ENCODE data around the gene APMAP. TPM values are rescaled to one million over a fixed set of nuclear protein-coding genes. Genes with fewer than 3 reads are reported as not detected.

The APMAP gene
- total and polyA plus RNA-seq, 9 of the 15 experiments (the other 6 are each of a cell fraction or from before 2014, with no cell fraction given), result 6.7 to 18.2 (median 14.4) TPM

DNA sequence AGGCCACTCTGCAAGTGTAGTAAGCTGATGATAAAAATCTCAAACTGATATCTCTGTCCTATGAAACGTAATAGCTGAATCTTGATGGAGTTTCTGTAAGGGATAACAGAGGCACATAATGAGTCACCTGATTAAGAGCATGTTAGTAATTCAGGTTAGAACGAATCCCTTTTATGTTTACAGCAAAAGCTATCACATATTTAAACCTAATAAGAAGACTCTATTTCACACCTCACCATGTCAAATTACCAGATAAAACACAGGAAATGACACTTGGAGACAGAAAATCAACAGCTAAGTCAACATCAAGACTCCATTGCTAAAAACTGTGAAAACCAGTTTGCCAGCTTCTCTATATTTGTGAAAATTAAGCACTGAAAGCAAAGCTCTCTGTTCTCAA, 31.7 kb downstream of the APMAP start (continued):
- TF ChIP-seq, protein P1, sequence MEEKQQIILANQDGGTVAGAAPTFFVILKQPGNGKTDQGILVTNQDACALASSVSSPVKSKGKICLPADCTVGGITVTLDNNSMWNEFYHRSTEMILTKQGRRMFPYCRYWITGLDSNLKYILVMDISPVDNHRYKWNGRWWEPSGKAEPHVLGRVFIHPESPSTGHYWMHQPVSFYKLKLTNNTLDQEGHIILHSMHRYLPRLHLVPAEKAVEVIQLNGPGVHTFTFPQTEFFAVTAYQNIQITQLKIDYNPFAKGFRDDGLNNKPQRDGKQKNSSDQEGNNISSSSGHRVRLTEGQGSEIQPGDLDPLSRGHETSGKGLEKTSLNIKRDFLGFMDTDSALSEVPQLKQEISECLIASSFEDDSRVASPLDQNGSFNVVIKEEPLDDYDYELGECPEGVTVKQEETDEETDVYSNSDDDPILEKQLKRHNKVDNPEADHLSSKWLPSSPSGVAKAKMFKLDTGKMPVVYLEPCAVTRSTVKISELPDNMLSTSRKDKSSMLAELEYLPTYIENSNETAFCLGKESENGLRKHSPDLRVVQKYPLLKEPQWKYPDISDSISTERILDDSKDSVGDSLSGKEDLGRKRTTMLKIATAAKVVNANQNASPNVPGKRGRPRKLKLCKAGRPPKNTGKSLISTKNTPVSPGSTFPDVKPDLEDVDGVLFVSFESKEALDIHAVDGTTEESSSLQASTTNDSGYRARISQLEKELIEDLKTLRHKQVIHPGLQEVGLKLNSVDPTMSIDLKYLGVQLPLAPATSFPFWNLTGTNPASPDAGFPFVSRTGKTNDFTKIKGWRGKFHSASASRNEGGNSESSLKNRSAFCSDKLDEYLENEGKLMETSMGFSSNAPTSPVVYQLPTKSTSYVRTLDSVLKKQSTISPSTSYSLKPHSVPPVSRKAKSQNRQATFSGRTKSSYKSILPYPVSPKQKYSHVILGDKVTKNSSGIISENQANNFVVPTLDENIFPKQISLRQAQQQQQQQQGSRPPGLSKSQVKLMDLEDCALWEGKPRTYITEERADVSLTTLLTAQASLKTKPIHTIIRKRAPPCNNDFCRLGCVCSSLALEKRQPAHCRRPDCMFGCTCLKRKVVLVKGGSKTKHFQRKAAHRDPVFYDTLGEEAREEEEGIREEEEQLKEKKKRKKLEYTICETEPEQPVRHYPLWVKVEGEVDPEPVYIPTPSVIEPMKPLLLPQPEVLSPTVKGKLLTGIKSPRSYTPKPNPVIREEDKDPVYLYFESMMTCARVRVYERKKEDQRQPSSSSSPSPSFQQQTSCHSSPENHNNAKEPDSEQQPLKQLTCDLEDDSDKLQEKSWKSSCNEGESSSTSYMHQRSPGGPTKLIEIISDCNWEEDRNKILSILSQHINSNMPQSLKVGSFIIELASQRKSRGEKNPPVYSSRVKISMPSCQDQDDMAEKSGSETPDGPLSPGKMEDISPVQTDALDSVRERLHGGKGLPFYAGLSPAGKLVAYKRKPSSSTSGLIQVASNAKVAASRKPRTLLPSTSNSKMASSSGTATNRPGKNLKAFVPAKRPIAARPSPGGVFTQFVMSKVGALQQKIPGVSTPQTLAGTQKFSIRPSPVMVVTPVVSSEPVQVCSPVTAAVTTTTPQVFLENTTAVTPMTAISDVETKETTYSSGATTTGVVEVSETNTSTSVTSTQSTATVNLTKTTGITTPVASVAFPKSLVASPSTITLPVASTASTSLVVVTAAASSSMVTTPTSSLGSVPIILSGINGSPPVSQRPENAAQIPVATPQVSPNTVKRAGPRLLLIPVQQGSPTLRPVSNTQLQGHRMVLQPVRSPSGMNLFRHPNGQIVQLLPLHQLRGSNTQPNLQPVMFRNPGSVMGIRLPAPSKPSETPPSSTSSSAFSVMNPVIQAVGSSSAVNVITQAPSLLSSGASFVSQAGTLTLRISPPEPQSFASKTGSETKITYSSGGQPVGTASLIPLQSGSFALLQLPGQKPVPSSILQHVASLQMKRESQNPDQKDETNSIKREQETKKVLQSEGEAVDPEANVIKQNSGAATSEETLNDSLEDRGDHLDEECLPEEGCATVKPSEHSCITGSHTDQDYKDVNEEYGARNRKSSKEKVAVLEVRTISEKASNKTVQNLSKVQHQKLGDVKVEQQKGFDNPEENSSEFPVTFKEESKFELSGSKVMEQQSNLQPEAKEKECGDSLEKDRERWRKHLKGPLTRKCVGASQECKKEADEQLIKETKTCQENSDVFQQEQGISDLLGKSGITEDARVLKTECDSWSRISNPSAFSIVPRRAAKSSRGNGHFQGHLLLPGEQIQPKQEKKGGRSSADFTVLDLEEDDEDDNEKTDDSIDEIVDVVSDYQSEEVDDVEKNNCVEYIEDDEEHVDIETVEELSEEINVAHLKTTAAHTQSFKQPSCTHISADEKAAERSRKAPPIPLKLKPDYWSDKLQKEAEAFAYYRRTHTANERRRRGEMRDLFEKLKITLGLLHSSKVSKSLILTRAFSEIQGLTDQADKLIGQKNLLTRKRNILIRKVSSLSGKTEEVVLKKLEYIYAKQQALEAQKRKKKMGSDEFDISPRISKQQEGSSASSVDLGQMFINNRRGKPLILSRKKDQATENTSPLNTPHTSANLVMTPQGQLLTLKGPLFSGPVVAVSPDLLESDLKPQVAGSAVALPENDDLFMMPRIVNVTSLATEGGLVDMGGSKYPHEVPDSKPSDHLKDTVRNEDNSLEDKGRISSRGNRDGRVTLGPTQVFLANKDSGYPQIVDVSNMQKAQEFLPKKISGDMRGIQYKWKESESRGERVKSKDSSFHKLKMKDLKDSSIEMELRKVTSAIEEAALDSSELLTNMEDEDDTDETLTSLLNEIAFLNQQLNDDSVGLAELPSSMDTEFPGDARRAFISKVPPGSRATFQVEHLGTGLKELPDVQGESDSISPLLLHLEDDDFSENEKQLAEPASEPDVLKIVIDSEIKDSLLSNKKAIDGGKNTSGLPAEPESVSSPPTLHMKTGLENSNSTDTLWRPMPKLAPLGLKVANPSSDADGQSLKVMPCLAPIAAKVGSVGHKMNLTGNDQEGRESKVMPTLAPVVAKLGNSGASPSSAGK (IDR thresholded peaks at IDR 0.05), result no peak
- TF ChIP-seq, protein P2, sequence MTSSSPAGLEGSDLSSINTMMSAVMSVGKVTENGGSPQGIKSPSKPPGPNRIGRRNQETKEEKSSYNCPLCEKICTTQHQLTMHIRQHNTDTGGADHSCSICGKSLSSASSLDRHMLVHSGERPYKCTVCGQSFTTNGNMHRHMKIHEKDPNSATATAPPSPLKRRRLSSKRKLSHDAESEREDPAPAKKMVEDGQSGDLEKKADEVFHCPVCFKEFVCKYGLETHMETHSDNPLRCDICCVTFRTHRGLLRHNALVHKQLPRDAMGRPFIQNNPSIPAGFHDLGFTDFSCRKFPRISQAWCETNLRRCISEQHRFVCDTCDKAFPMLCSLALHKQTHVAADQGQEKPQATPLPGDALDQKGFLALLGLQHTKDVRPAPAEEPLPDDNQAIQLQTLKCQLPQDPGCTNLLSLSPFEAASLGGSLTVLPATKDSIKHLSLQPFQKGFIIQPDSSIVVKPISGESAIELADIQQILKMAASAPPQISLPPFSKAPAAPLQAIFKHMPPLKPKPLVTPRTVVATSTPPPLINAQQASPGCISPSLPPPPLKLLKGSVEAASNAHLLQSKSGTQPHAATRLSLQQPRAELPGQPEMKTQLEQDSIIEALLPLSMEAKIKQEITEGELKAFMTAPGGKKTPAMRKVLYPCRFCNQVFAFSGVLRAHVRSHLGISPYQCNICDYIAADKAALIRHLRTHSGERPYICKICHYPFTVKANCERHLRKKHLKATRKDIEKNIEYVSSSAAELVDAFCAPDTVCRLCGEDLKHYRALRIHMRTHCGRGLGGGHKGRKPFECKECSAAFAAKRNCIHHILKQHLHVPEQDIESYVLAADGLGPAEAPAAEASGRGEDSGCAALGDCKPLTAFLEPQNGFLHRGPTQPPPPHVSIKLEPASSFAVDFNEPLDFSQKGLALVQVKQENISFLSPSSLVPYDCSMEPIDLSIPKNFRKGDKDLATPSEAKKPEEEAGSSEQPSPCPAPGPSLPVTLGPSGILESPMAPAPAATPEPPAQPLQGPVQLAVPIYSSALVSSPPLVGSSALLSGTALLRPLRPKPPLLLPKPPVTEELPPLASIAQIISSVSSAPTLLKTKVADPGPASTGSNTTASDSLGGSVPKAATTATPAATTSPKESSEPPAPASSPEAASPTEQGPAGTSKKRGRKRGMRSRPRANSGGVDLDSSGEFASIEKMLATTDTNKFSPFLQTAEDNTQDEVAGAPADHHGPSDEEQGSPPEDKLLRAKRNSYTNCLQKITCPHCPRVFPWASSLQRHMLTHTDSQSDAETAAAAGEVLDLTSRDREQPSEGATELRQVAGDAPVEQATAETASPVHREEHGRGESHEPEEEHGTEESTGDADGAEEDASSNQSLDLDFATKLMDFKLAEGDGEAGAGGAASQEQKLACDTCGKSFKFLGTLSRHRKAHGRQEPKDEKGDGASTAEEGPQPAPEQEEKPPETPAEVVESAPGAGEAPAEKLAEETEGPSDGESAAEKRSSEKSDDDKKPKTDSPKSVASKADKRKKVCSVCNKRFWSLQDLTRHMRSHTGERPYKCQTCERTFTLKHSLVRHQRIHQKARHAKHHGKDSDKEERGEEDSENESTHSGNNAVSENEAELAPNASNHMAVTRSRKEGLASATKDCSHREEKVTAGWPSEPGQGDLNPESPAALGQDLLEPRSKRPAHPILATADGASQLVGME (CRISPR knock-in tag; IDR thresholded peaks at IDR 0.05), result no peak
- TF ChIP-seq, protein P3, sequence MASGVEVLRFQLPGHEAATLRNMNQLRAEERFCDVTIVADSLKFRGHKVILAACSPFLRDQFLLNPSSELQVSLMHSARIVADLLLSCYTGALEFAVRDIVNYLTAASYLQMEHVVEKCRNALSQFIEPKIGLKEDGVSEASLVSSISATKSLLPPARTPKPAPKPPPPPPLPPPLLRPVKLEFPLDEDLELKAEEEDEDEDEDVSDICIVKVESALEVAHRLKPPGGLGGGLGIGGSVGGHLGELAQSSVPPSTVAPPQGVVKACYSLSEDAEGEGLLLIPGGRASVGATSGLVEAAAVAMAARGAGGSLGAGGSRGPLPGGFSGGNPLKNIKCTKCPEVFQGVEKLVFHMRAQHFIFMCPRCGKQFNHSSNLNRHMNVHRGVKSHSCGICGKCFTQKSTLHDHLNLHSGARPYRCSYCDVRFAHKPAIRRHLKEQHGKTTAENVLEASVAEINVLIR (CRISPR knock-in tag; IDR thresholded peaks at IDR 0.05), result no peak
- TF ChIP-seq ARID2 (IDR thresholded peaks at IDR 0.05) (no peak), NCOA4 (IDR thresholded peaks at IDR 0.05; ENCODE audit: partially characterized antibody) (no peak), ZNF717 (CRISPR knock-in tag; IDR thresholded peaks at IDR 0.05) (no peak), ZNF143 (CRISPR knock-in tag; IDR thresholded peaks at IDR 0.05) (no peak), NUFIP1 (IDR thresholded peaks at IDR 0.05; ENCODE audit: partially characterized antibody) (no peak)
- TF ChIP-seq, protein P4, sequence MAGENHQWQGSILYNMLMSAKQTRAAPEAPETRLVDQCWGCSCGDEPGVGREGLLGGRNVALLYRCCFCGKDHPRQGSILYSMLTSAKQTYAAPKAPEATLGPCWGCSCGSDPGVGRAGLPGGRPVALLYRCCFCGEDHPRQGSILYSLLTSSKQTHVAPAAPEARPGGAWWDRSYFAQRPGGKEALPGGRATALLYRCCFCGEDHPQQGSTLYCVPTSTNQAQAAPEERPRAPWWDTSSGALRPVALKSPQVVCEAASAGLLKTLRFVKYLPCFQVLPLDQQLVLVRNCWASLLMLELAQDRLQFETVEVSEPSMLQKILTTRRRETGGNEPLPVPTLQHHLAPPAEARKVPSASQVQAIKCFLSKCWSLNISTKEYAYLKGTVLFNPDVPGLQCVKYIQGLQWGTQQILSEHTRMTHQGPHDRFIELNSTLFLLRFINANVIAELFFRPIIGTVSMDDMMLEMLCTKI (IDR thresholded peaks at IDR 0.05; ENCODE audit: partially characterized antibody), result no peak

All from K562 (cell line).